IMR-90 (cell line): Measurements from ENCODE around the gene PDE11A.

Source experiments
- BHLHE40 ChIP-seq: fragments of 150-350 bp; IDR thresholded peaks from 2 replicates; pipeline ENCODE4 v1.6.1; 2016; ENCODE audit warnings: mild to moderate bottlenecking, low read depth, low read length
- CEBPB ChIP-seq: IDR thresholded peaks from 2 replicates; pipeline ENCODE4 v1.6.1; 2012; ENCODE audit warnings: low read depth, low read length, improper control_type of control experiment
- CTCF ChIP-seq: conservative IDR thresholded peaks from 2 replicates; pipeline ENCODE4 v1.5.1; 2012; ENCODE audit warnings: mild to moderate bottlenecking, low read depth, low read length, improper control_type of control experiment
- ELK1 ChIP-seq: fragments of 150-350 bp; IDR thresholded peaks from 2 replicates; pipeline ENCODE4 v1.6.1; 2016; ENCODE audit warnings: low read depth, mild to moderate bottlenecking, low read length, moderate library complexity, borderline replicate concordance
- MAFK ChIP-seq: IDR thresholded peaks from 2 replicates; pipeline ENCODE4 v1.6.1; 2012; ENCODE audit warnings: low read depth, low read length, improper control_type of control experiment
- MXI1 ChIP-seq: IDR thresholded peaks from 2 replicates; pipeline ENCODE4 v1.6.1; 2012; ENCODE audit warnings: low read depth, mild to moderate bottlenecking, low read length, moderate library complexity, borderline replicate concordance
- NFE2L2 ChIP-seq: fragments of 150-350 bp; IDR thresholded peaks from 2 replicates; pipeline ENCODE4 v1.6.1; 2016; ENCODE audit warnings: low read depth, mild to moderate bottlenecking, low read length
- POLR2A ChIP-seq: IDR thresholded peaks from 2 replicates; pipeline ENCODE4 v1.6.1; 2012; ENCODE audit warnings: mild to moderate bottlenecking, low read depth, low read length
- RAD21 ChIP-seq: IDR thresholded peaks from 2 replicates; pipeline ENCODE4 v1.6.1; 2012; ENCODE audit warnings: low read length, improper control_type of control experiment
- RCOR1 ChIP-seq: IDR thresholded peaks from 2 replicates; pipeline ENCODE4 v1.6.1; 2012; ENCODE audit warnings: mild to moderate bottlenecking, low read length, improper control_type of control experiment; ENCODE audit not compliant: insufficient replicate concordance
- RFX5 ChIP-seq: IDR thresholded peaks from 2 replicates; pipeline ENCODE4 v1.8.0; 2012; ENCODE audit warnings: low read depth, mild to moderate bottlenecking, low read length, moderate library complexity
- SMC3 ChIP-seq: fragments of 150-350 bp; IDR thresholded peaks from 2 replicates; pipeline ENCODE4 v1.6.1; 2016; ENCODE audit warnings: low read depth, mild to moderate bottlenecking, antibody characterized with exemption, low read length, moderate library complexity
- USF2 ChIP-seq: fragments of 150-350 bp; IDR thresholded peaks from 2 replicates; pipeline ENCODE4 v1.6.1; 2017; ENCODE audit warnings: mild to moderate bottlenecking, antibody characterized with exemption, low read length, low read depth

- no peak for TF ChIP-seq CTCF
- TF ChIP-seq POLR2A: no peak
- no peak for TF ChIP-seq USF2
- no peak for TF ChIP-seq RAD21
- TF ChIP-seq MXI1: no peak
- TF ChIP-seq BHLHE40: no peak
- TF ChIP-seq RCOR1: no peak
- no peak for TF ChIP-seq CEBPB
- TF ChIP-seq NFE2L2: no peak
- TF ChIP-seq MAFK: no peak
- TF ChIP-seq SMC3: no peak
- no peak for TF ChIP-seq RFX5
- no peak for TF ChIP-seq ELK1
These were observed 259.7 kb downstream of the PDE11A start for GRCh38 chr2:177812713-177813396.
